HepG2 (cell line): ENCODE measurements around the gene TSPAN32.

Source experiments
- GTF2F1 ChIP-seq: fragments of 150-350 bp; IDR thresholded peaks from 2 replicates; pipeline ENCODE4 v1.6.1; 2014; ENCODE audit warnings: low read length
- KLF12 ChIP-seq: sonication (generic); formaldehyde crosslinking; IDR thresholded peaks from 2 replicates; pipeline ENCODE4 v1.4.0; 2020; ENCODE audit warnings: missing genetic modification reagents, borderline replicate concordance
- MAFK ChIP-seq, 2 experiments: IDR thresholded peaks in 1 of 2; conservative IDR thresholded peaks in 1 of 2; 2 replicates each; pipeline ENCODE4 v1.6.1; 2011; ENCODE audit warnings: improper control_type of control experiment in 2 of 2, low read length in 2 of 2
- NFE2 ChIP-seq: sonication (generic); formaldehyde crosslinking; IDR thresholded peaks from 2 replicates; pipeline ENCODE4 v1.4.0; 2020; ENCODE audit warnings: missing genetic modification reagents
- POLR2A ChIP-seq, 2 experiments: IDR thresholded peaks; 2 replicates each; pipeline ENCODE4 v1.6.1; 2011; ENCODE audit warnings: low read depth in 2 of 2, low read length in 2 of 2, mild to moderate bottlenecking in 1 of 2, moderate library complexity in 1 of 2; ENCODE audit not compliant: insufficient read depth in 1 of 2
- SAP130 ChIP-seq: IDR thresholded peaks from 2 replicates; pipeline ENCODE4 v1.6.1; 2016; ENCODE audit warnings: low read depth
- ZNF20 ChIP-seq: sonication (generic); formaldehyde crosslinking; IDR thresholded peaks from 2 replicates; pipeline ENCODE4 v1.4.0; 2020; ENCODE audit warnings: mild to moderate bottlenecking, moderate library complexity, missing genetic modification reagents
- ZSCAN29 ChIP-seq: sonication (generic); formaldehyde crosslinking; conservative IDR thresholded peaks from 2 replicates; pipeline ENCODE4 v1.4.0; 2020; ENCODE audit warnings: mild to moderate bottlenecking, missing genetic modification reagents
- ZSCAN30 ChIP-seq: sonication (generic); formaldehyde crosslinking; IDR thresholded peaks from 2 replicates; pipeline ENCODE4 v1.5.0; 2020; ENCODE audit warnings: mild to moderate bottlenecking, missing genetic modification reagents

GRCh38 chr11:2331404-2331803, 29.6 kb downstream of the TSPAN32 start:
- TF ChIP-seq ZNF20 (CRISPR knock-in tag): no peak
- TF ChIP-seq GTF2F1: no peak
- TF ChIP-seq POLR2A (IDR thresholded peaks at IDR 0.05; ENCODE audit: insufficient read depth in 1 of 2, low read depth in 2 of 2, low read length in 2 of 2): no peak
- no peak for TF ChIP-seq ZSCAN30 (CRISPR knock-in tag)
- no peak for TF ChIP-seq ZSCAN29 (CRISPR knock-in tag)
- no peak for TF ChIP-seq SAP130 (CRISPR knock-in tag)
- TF ChIP-seq MAFK (conservative IDR thresholded peaks at IDR 0.05 in 1 of 2, IDR thresholded peaks at IDR 0.05 in 1 of 2; ENCODE audit: low read length in 2 of 2): no peak
- TF ChIP-seq KLF12 (CRISPR knock-in tag): no peak
- no peak for TF ChIP-seq NFE2 (CRISPR knock-in tag)
